Stimulated activated naive B cell treated with anti-CD40 and anti-IgM and Interleukin-4, amounts not matched to agents 10 μg/mL and 1 μg/mL and 100 μg/mL, for 72 hours (primary cell): Measurements from ENCODE around the gene IFI27L2.

ENCODE experiments used
- ATAC-seq, 2 donors: fragments of 150-1000 bp; cut with Tn5 transposase; replicated peaks; 2 replicates each; pipeline ENCODE4 v1.10.0; 2021; ENCODE audit warnings: moderate library complexity in 1 of 2
- DNase-seq: peaks from one replicate; pipeline ENCODE4 v3.0.0; 2021
- H3K27ac Mint-ChIP-seq: one replicate; pipeline ENCODE4 v1.8.0; 2022; ENCODE audit warnings: mild to moderate bottlenecking, mixed read lengths
- H3K27me3 Mint-ChIP-seq, 2 donors: one replicate each; pipeline ENCODE4 v1.8.0; 2022; ENCODE audit warnings: mixed read lengths in 2 of 2
- H3K36me3 Mint-ChIP-seq, 2 donors: one replicate each; pipeline ENCODE4 v1.8.0; 2022; ENCODE audit warnings: mixed read lengths in 2 of 2, mild to moderate bottlenecking in 1 of 2
- H3K4me1 Mint-ChIP-seq, 2 donors: one replicate each; pipeline ENCODE4 v1.8.0; 2022; ENCODE audit warnings: mixed read lengths in 2 of 2, mild to moderate bottlenecking in 1 of 2
- H3K4me3 Mint-ChIP-seq, 2 donors: one replicate each; pipeline ENCODE4 v1.8.0; 2022; ENCODE audit warnings: mild to moderate bottlenecking in 2 of 2, mixed read lengths in 2 of 2, moderate library complexity in 1 of 2
- H3K9me3 Mint-ChIP-seq, 2 donors: one replicate each; pipeline ENCODE4 v1.8.0; 2022; ENCODE audit warnings: mixed read lengths in 2 of 2, mild to moderate bottlenecking in 1 of 2

Gene IFI27L2

DNA sequence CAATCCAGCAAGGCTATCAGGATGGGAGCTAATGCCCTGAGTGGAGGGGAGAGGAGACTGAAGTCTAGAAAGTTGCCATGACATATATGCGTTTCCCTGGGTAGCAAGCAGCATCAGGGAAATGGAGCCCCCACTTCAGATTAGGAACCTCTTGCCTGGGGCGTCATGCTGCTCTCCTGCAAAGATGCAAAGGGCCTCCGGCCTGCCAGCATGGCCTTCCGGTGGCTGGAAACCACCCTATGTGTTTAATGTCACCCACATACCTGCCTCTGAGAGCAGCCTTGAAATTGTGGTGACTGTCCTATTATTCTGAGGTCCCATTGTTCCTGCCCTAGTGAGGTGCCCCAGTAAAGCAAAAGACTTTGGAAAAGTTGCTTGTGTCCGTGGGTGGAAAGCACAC, 10.0 kb upstream of the IFI27L2 start:
- Mint-ChIP-seq H3K27me3 (peaks cover 12 to 20% of the 10 kb centered on the region in 2 donors), H3K4me1 (peaks cover 0 to 4% of the 10 kb centered on the region in 2 donors), H3K27ac (no peak overlapping the region), H3K9me3 (peaks cover 3 to 4% of the 10 kb centered on the region in 2 donors), H3K36me3 (peaks cover 0 to 7% of the 10 kb centered on the region in 2 donors), H3K4me3 (no peak overlapping the region)
- no peak for DNase-seq
- ATAC-seq: no peak

DNA sequence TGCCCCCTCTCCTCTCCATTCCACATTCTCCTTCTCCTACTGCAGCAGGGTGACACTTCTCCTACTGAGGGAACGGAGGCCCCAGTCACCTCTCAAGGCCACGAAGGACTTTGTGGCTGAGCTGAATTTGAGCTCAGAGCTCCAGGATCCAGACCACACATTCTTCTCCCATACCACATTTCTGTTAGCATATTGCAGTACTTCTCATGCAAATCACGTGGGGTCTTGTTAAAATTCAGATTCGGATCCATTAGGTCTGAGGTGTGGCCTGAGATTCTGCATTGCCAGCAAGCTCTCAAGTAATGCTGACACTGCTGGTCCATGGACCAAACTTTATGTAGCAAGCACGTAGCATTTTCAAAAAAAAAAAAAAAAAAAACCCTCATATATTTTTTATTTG, 9.6 kb upstream of the IFI27L2 start:
- Mint-ChIP-seq H3K4me3 (no peak overlapping the region), H3K4me1 (peaks cover 0 to 4% of the 10 kb centered on the region in 2 donors), H3K27me3 (peaks cover 11 to 20% of the 10 kb centered on the region in 2 donors), H3K36me3 (peaks cover 0 to 7% of the 10 kb centered on the region in 2 donors), H3K9me3 (peaks cover 3 to 4% of the 10 kb centered on the region in 2 donors), H3K27ac (no peak overlapping the region)
- DNase-seq (no peak), ATAC-seq (no peak)

DNA sequence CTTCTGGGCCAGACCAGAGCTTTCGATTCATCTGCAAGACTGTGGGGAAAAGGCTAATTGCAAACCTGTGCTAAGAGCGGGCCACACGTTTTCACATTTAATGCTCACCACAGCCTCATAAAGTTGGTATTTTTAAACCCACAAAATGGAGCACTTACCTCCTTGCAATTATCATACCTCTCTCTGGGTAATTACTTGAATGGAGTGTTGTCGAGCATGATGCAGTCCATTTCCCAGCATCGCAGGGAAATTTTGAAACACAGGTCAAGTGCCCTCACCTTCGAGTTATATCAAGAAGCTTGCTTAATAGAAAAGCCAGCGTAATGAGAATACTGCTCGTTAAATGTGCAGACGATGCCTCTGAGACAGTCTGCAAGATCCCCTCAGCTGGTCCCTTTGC, 8.8 kb upstream of the IFI27L2 start:
- Mint-ChIP-seq H3K27me3 (peaks cover 11 to 20% of the 10 kb centered on the region in 2 donors), H3K9me3 (peaks cover 3 to 4% of the 10 kb centered on the region in 2 donors), H3K36me3 (peaks cover 0 to 7% of the 10 kb centered on the region in 2 donors), H3K4me3 (no peak overlapping the region), H3K4me1 (peaks cover 0 to 4% of the 10 kb centered on the region in 2 donors), H3K27ac (no peak overlapping the region)
- DNase-seq (no peak), ATAC-seq (no peak)

DNA sequence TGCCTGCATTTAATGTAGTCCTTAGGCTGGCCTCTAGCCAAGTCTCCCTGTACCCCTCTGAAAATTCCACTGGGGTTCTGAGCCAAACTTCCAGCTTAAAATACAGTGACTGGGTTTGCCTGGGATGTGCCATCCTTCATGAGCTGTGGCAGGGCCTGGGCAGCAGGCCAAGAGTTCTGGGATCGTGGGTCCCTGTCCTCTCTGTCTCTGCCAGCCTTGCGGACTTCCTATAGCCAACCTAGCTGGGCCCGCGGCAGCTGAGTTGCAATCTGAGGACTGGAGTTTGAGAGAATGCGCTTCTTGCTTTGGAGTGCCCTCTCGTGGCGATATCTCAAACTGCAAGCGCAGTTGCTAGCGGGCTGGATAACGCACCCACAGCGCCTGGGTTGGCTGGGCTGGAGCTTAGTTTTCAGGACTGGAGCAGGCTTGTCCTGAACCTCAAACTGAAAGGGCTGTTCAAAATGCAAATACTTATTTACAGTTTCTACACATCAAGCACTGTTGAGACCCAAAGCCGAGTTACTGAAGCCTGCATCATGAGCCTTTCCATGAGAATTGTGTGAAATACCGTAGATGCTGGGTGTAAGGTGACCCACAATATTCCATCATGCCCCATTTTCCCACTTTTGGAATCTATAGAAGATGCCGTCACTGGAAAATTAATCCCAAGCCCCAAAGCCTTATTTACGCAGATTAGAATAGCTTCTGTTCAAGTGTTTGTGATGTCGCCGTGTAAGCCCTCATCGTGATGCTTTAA, 7.3 kb upstream of the IFI27L2 start:
- peak; percentile 91 to 94 for ATAC-seq
- H3K27me3 Mint-ChIP-seq: peaks cover 11 to 20% of the 10 kb centered on the region in 2 donors
- no peak overlapping the region for H3K27ac Mint-ChIP-seq
- H3K4me1 Mint-ChIP-seq: peaks cover 0 to 4% of the 10 kb centered on the region in 2 donors
- H3K4me3 Mint-ChIP-seq: no peak overlapping the region
- peak; percentile 66 for DNase-seq
- H3K9me3 Mint-ChIP-seq: peaks cover 3 to 4% of the 10 kb centered on the region in 2 donors
- peaks cover 0 to 7% of the 10 kb centered on the region in 2 donors for H3K36me3 Mint-ChIP-seq

DNA sequence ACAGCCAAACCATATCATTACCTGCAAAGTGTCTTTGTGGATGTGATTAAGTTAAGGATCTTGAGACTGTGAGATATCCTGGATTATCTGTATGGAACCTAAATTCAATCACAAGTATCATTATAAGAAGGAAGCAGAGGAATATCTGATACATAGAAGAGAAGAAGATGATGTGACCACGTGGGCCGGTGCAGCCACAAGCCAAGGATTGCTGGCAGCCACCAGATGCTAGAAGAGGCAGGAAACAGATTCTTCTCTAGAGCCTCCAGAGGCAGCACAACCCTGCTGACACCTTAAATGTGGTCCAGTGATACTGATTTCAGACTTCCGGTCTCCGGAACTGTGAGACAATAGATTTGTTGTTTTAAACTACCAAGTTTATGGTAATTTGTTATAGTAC, 6.1 kb upstream of the IFI27L2 start:
- no peak overlapping the region for H3K27ac Mint-ChIP-seq
- ATAC-seq: no peak
- no peak for DNase-seq
- no peak overlapping the region for H3K4me3 Mint-ChIP-seq
- peaks cover 11 to 20% of the 10 kb centered on the region in 2 donors for H3K27me3 Mint-ChIP-seq
- H3K36me3 Mint-ChIP-seq: peaks cover 0 to 7% of the 10 kb centered on the region in 2 donors
- H3K4me1 Mint-ChIP-seq: peaks cover 0 to 4% of the 10 kb centered on the region in 2 donors
- H3K9me3 Mint-ChIP-seq: peaks cover 3 to 4% of the 10 kb centered on the region in 2 donors

DNA sequence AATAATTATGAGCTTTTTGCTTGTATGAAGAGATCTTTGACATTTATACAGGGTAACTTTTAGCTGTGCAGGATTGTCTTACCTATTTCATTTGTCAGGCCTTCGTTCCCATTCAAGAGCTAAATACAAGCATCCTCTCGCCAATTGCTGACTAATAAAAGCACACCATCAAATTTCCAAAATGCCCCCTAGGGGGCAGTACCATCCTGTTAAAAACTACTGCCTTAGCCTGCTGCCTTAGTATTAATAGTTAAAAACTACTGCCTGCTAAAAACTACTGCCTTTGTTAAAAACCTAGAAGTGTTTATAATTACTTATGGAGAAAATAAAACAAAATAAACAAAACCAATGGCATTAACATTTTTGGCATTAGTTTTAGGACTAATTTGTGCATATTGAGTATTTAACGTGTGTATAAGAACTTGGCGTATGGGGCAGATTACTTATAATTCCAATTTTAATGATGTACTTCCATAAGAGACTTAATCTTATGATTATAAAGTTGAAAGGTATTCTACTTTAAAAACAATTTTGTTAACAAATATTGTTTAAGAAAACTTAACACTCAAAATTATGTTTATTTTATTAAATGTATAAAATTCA, 3.0 kb upstream of the IFI27L2 start:
- ATAC-seq: peak; percentile 32 to 49

DNA sequence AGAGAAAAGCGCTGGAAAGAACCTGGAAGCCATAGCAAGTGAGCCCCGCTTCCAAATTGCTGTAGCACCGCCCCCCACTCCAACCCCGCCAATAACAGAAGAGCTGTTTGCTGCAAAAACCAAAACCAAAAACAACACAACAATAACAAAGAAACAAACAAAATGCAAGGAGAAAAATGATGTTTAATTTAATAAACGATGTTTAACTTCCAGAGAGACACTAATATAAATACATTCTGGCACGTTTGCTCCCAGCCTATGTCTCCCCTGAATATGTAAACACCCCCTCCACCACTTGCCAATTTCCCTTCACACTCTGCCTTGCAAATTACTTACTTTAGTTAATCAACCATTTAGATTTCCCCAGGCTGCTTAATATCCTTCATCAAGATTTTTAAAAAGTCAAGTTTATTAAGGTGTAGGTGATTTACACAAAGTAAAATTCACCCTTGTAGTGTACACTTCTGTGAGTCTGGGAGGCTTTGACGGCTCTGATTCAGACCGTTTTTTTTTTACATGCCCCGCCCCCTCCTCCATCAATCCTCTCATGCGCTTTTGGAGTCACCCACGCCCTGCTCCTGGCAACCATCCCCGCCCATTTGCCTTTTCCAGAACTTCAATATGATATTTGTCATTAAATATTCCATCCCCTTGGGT, 482 bp upstream of the IFI27L2 start:
- no peak for DNase-seq
- H3K4me1 Mint-ChIP-seq: peaks cover 12 to 26% of the 10 kb centered on the region in 2 donors
- peak overlapping the region; percentile 60 for H3K27ac Mint-ChIP-seq
- H3K27me3 Mint-ChIP-seq: peaks cover 0 to under 1% of the 10 kb centered on the region in 2 donors
- ATAC-seq: peak in 1 of 2 donors; percentile 28
- H3K9me3 Mint-ChIP-seq: peaks cover 0 to under 1% of the 10 kb centered on the region in 2 donors
- peak overlapping the region; percentile 89 to 96 for H3K4me3 Mint-ChIP-seq
- peaks cover 11% of the 10 kb centered on the region in 2 donors for H3K36me3 Mint-ChIP-seq

More for the DNA sequence above, 3.0 kb upstream of the IFI27L2 start:
- peak; percentile 41 for DNase-seq
- H3K4me3 Mint-ChIP-seq: no peak overlapping the region
- H3K4me1 Mint-ChIP-seq: peaks cover 12 to 25% of the 10 kb centered on the region in 2 donors
- H3K36me3 Mint-ChIP-seq: peaks cover 0 to 7% of the 10 kb centered on the region in 2 donors
- H3K9me3 Mint-ChIP-seq: peaks cover 3 to 4% of the 10 kb centered on the region in 2 donors
- peaks cover 7 to 14% of the 10 kb centered on the region in 2 donors for H3K27me3 Mint-ChIP-seq
- H3K27ac Mint-ChIP-seq: no peak overlapping the region

DNA sequence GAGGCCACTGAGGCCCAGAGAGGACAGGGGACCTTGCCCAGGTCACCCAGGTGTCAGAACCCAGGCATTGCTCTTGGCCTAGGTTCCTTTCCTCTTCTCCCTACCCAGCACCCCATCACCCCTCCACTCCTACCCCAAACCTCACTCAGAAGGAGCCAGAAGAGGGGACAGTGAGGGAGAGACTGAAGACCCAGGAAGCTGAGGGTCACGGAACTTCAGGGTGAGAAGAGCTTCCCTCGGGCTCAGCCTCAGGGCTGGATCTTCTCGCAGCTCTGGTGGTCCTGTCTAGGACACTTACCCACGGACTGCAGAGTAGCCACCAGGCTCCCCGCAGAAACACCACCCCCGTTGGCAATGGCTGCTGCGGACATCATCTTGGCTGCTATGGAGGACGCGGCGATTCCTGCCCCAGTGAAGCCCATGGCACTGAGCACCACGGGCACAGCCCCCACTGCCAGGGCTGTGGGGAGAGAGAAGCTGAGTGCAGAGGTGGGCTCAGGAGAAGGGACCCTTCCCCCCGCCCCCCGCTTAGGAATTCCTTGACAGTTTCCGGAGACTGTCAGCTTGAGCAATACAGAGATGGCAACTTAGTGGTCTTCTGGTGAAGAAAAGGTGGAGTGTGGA, 1.1 kb downstream of the IFI27L2 start:
- Mint-ChIP-seq H3K4me3 (peak overlapping the region; percentile 89 to 96), H3K4me1 (peaks cover 12 to 27% of the 10 kb centered on the region in 2 donors), H3K36me3 (peaks cover 11% of the 10 kb centered on the region in 2 donors), H3K27me3 (no peaks in the 10 kb centered on the region), H3K9me3 (no peaks in the 10 kb centered on the region), H3K27ac (peak overlapping the region; percentile 75)
- ATAC-seq (no peak), DNase-seq (no peak)

DNA sequence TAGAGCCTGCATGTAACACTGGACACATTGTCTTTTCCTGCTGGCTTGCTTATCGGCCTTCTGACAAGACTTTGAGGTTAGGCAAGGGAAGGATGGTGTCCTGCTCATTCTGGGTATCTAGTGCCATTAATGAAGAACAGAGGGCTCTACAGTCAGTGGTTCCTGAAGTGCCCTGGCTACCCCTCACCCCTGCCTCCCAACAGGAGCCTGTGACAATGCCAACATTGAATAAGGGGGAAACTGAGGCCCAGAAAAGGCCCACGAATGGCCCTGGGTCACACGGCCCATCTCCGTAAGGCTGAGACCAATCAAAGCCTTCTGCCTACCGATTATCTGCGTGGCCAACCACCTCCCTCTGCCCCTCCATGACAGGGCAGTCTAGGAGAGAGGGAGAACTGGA, 2.1 kb downstream of the IFI27L2 start:
- no peak for DNase-seq
- Mint-ChIP-seq H3K4me3 (no peak overlapping the region), H3K4me1 (peaks cover 12 to 27% of the 10 kb centered on the region in 2 donors), H3K27ac (no peak overlapping the region), H3K9me3 (peaks cover 3% of the 10 kb centered on the region in 2 donors), H3K27me3 (peaks cover 0 to 4% of the 10 kb centered on the region in 2 donors), H3K36me3 (peaks cover 14 to 17% of the 10 kb centered on the region in 2 donors)
- no peak for ATAC-seq

DNA sequence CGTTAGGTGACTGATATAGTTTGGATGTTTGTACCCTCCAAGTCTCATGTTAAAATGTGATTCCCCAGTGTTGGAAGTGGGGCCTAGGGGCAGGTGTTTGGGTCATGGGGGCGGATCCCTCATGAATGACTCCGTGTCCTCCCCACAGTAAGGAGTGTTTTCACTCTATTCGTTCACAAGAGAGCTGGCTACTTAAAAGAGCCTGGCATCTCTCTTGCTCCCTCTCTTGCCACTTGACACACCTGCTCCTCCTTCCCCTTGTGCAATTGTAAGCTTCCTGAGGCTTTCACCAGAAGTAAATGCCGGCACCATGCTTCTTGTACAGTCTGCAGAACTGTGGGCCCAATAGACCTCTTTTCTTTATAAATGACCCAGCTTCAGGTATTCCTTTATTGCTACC, 2.6 kb downstream of the IFI27L2 start:
- ATAC-seq (no peak), DNase-seq (no peak)
- Mint-ChIP-seq H3K4me1 (peaks cover 12 to 27% of the 10 kb centered on the region in 2 donors), H3K9me3 (peaks cover 3% of the 10 kb centered on the region in 2 donors), H3K27me3 (peaks cover 0 to 9% of the 10 kb centered on the region in 2 donors), H3K27ac (no peak overlapping the region), H3K4me3 (no peak overlapping the region), H3K36me3 (peaks cover 16 to 18% of the 10 kb centered on the region in 2 donors)

DNA sequence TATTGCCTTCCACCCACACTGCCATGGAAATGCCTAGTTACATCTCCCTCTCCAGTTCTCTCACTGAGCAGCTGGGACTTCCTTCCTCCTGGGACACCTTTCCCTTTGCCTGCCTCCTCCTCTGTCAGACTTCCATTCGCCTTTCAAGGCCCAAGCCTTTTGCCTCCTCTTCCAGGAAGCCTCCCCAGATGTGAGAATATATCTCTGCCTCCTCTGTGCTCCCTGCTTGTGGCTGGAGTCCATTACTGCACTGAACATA, 3.1 kb downstream of the IFI27L2 start:
- Mint-ChIP-seq H3K4me3 (no peak overlapping the region), H3K27me3 (peaks cover under 1 to 14% of the 10 kb centered on the region in 2 donors), H3K36me3 (peaks cover 16 to 18% of the 10 kb centered on the region in 2 donors), H3K9me3 (peaks cover 3% of the 10 kb centered on the region in 2 donors), H3K27ac (no peak overlapping the region), H3K4me1 (peaks cover 12 to 27% of the 10 kb centered on the region in 2 donors)
- no peak for DNase-seq
- ATAC-seq: no peak

DNA sequence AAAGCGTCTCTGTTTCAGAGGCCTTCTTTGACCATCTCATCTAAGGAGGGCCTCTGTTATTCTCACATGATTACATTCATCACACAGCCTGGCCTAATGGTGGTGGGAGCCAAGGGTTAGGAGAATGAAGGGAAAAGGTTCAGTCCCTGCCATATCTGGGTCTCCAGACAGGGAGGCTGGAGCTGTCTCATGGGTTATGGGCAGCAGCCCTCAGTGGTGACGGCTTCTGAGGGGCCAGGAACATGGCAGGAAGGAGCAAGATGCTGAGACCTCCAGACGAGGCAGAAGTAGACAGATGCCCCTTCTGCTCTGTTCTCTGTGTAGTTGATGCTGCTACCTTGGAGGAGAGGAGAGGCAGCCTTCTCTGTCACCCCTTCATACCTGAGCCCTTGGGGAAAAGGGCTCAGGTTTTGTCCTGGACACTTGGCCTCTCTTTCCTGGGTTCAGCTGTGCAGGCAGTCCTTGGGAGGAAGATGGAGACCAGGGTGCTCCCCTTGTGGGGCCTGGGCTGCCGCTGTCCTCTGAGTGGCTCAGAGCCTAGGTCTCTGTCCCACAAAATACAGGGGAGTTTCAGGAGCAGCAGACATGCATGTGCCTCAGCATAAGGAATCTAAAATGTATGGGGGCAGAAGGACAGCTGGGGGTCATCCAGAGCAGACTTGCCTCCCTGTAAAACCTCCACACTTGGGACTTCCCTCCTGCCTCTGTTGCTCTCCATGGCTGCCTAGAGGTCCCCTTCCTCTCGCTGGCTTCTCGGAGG, 3.6 kb downstream of the IFI27L2 start:
- Mint-ChIP-seq H3K9me3 (peaks cover 5% of the 10 kb centered on the region in 2 donors), H3K27ac (peak overlapping the region; percentile 14), H3K4me3 (no peak overlapping the region), H3K27me3 (peaks cover 6 to 18% of the 10 kb centered on the region in 2 donors), H3K4me1 (peaks cover 12 to 27% of the 10 kb centered on the region in 2 donors), H3K36me3 (peaks cover 17 to 20% of the 10 kb centered on the region in 2 donors)
- ATAC-seq (no peak), DNase-seq (no peak)

DNA sequence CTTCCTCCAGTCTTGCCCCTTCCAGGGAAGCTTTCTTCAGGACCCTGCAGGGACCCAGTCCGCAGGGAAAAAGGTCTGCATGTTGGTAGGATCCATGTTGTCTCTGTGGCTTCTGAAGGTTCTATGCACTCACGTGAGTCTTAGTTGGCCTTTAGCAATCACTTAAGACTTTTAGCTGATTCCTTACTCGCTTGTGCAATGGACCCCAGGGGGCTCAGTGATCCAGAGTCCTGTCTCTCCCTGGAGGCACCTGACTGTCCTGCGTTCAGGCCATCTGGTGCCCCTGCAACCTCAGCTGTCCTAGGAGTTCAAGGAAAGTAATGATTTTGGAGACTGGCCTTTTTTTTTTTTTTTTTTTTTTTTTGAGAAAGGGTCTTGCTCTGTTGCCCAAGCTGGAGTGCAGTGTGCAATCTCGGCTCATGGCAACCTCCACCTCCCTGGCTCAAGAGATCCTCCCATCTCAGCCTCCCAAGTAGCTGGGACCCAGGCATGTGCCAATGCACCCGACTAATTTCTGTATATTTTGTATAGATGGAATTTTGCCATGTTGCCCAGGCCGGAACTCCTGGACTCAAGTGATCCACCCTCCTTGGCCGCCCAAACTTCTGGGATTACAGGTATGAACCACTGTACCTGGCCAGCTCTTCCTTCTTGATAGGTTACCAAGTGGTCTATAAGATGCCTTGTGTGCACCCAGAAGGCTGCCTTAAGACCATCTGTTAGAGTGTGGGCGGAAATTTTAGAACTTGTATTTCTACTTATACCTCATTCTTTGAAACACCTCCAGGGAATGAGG, 4.6 kb downstream of the IFI27L2 start:
- H3K27ac Mint-ChIP-seq: no peak overlapping the region
- peaks cover 6 to 20% of the 10 kb centered on the region in 2 donors for H3K4me1 Mint-ChIP-seq
- ATAC-seq (peak in 1 of 2 donors; percentile 11), DNase-seq (no peak)
- H3K36me3 Mint-ChIP-seq: peaks cover 21 to 25% of the 10 kb centered on the region in 2 donors
- peaks cover 10 to 14% of the 10 kb centered on the region in 2 donors for H3K9me3 Mint-ChIP-seq
- peaks cover 9 to 23% of the 10 kb centered on the region in 2 donors for H3K27me3 Mint-ChIP-seq
- H3K4me3 Mint-ChIP-seq: no peak overlapping the region
